Measurements from ENCODE around the gene FAM186B.
A peak's percentile ranks its signal among the peaks of the same experiment; 100 is the strongest.
"Not testable (repeated sequence)": the region's sequence is repeated elsewhere in the genome, so short reads cannot be mapped to it uniquely, and the experiment has no call there.

Gene FAM186B

GRCh38 chr12:49633703-49634345, 28.4 kb upstream of the FAM186B start:
- no peak for DNase-seq

- no peak for DNase-seq
These were observed 27.7 kb upstream of the FAM186B start for GRCh38 chr12:49632986-49633702.

DNA sequence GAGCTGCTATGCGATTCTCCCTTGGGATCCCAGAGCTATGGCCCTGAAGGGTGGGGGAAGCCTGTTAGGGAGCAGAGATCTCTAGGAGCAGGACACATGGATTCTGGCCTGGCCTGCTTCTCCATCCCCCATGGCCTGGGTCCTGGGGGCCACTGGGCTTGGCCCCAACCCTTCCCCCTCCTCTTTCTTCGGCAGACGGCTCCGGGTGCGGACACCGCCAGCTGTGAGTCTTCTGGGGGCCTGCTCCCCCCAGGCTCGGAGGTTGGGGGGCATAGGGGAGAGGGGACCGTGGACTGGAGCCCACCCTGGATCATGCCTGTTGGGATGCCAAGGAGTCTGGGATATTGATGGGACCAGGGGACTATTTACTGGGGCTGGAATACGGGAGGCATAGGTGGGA, 27.0 kb upstream of the FAM186B start:
- no peak for DNase-seq

DNA sequence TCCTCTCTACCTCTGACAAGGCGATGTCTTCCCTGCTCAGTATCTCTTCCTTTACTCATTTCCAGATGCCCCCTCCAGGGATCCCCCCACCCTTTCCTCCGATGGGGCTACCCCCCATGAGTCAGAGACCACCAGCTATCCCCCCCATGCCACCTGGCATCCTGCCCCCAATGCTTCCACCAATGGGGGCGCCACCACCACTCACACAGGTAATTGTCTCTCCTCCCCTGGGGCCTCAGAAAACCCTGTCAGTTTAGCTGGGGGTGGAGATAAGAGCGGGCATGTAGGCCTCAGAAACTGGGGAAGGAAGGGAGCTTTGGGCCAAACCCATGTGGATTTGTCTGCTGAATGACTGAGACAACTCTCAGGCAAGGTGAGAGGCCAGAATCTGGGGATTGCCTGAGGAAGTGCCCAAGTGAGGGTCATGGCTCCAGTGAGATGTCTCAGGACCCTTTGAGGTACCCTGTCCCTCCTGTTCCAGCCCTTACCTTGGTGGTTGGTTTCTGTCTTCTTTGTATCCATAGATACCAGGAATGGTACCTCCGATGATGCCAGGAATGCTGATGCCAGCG, 26.0 kb upstream of the FAM186B start:
- no peak for DNase-seq

DNA sequence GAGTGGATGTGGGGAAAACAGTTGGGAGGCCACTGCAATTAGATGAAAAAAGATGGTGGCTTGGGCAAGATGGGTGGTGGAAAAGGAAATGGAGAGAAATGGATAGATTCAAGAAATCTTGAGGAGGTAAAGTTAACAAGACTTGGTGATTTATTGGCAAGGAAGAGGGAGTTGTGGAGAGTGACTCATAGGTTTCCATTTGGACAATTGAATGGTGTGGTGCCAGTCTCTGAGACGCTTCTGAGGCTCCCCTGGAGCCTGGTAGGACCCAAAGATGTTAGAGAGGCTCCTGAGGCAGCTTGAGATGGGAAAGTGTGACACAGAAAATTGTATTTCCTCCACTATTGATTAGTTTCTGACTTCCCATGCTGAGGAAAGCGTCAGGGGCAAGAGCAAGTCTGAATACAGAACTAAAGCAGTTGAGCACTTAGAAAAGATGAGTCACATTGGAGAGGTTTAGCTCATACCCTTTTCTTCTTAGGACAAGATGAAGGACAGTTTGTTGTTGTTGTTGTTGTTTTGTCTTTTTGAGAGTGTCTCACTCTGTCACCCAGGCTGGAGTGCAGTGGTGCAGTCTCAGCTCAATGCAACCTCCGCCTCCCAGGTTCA, 22.4 kb upstream of the FAM186B start:
- DNase-seq = no peak

GRCh38 chr12:49626836-49627235, 21.4 kb upstream of the FAM186B start:
- DNase-seq = no peak

GRCh38 chr12:49626169-49626835, 20.9 kb upstream of the FAM186B start:
- DNase-seq = no peak

GRCh38 chr12:49624921-49625577, 19.6 kb upstream of the FAM186B start:
- no peak for DNase-seq

- DNase-seq = peak; percentile 88
These were observed 17.9 kb upstream of the FAM186B start, which contains the start of gene PRPF40B for GRCh38 chr12:49623142-49623904. PRPF40B (plus strand) TSS chr12:49623561; CDS start chr12:49623591, 30 bp downstream.

DNA sequence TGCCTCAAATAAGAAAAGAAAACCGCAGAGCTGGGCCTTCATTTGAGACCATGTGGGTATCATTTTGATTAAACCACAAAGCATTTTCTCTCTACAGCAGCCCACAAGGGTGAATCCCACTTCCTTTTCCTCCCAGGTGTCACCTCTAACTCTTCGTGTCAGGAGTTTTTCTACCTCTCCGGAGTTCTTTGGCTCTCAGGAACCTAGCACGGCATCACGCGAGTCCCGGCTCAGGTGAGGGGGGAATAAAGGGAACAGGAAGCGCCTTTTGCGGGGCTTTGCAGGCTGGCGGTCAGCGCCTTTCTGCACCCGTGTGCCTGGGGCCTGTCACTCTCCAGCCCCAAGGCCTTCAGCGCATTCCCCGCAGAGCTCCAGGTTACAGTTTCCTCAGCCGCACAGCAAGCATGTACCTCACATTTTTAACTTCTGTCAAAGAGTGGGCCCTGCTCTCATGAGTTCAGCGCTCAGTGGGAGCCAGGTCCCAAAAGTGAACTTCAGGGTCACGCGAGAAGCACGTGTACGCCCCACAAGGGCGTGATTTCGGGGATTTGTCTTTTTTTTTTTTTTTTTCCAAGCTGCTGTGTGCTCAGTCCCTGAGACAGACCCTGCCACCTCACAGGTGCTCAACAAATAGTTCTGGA, 17.2 kb upstream of the FAM186B start:
- no peak for DNase-seq

GRCh38 chr12:49621651-49622500, 16.4 kb upstream of the FAM186B start:
- no peak for DNase-seq

- DNase-seq = no peak
These were observed 13.8 kb upstream of the FAM186B start for GRCh38 chr12:49619286-49619685.

DNA sequence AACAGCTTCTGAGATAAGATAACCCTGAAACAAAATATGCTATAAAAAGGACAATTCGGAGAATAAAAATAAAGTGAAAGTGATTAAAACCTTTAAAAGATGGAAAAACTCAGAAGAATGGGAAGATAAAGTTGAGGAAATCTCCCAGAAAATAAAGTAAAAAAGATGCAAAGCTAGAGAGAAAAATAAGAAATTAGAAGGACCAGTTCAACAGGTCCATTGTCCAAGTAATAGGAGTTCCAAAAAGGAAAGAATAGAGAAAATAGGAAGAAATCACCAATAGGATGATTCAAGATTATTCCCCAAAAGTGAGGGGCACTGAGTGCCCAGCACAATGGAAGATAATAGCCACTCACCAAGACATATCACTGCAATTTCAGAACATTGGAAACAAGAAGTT, 13.1 kb upstream of the FAM186B start:
- DNase-seq = no peak

DNA sequence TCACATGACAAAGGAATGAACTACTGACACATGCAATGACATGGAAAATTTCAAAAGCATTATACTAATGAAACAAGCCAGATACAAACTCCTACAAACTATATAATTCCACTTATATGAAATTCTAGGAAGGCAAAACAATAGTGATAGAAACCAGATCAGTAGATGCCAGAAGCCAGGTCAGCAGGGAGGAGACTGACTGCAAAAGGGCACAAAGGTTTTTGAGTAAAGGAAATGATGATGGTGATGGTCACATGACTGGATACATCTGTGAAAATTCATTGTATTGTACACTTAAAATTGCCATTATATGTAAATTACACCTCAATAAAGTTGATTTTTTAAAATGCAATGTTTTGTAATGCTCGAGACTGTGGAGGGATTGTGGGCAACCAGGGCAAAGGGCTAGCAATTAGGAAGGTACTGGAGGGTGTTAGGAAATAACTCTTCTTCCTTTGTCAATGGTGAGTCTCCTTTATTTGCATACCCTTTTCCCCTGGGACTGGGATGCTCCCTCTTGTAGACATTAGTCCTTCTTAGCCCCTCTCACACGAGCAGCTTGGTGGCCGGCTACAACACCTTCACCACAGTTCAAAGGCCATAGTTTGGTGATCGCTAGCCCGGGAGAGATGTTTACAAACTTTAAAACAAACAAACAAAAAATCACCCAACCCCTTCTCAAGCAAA, 11.2 kb upstream of the FAM186B start:
- DNase-seq = no peak

GRCh38 chr12:49615725-49616124, 10.3 kb upstream of the FAM186B start:
- no peak for DNase-seq

- DNase-seq = no peak
These were observed 6.8 kb upstream of the FAM186B start for GRCh38 chr12:49612210-49612609.

DNA sequence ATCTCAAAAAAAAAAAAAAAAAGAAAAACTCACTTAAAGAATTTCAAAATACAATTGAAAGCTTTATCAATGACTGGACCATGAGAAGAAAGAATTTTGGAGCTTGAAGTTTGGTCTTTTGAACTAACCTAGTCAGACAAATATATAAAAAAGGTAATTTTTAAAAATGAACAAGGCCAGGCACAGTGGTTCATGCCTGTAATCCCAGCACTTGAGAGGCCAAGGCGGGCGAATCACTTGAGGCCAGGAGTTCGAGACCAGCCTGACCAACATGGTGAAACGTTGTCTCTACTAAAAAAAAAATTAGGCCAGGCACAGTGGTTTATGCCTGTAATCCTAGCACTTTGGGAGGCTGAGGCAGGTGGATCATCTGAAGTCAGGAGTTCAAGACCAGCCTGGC, 5.3 kb upstream of the FAM186B start:
- DNase-seq = not testable (repeated sequence)

GRCh38 chr12:49609875-49610154, 4.4 kb upstream of the FAM186B start:
- no peak for DNase-seq

GRCh38 chr12:49609059-49609874, 3.8 kb upstream of the FAM186B start:
- no peak for DNase-seq
